ENCODE data around the gene KANSL3.
"Not testable (repeated sequence)": the region's sequence is repeated elsewhere in the genome, so short reads cannot be mapped to it uniquely, and the experiment has no call there.

The KANSL3 gene

GRCh38 chr2:96638144-96639121 lies at the start of gene KANSL3:
Gene KANSL3 (minus strand): TSS chr2:96638312. CDS start chr2:96637135, 1,177 bp downstream.
- peak; percentile 84 for DNase-seq

DNA sequence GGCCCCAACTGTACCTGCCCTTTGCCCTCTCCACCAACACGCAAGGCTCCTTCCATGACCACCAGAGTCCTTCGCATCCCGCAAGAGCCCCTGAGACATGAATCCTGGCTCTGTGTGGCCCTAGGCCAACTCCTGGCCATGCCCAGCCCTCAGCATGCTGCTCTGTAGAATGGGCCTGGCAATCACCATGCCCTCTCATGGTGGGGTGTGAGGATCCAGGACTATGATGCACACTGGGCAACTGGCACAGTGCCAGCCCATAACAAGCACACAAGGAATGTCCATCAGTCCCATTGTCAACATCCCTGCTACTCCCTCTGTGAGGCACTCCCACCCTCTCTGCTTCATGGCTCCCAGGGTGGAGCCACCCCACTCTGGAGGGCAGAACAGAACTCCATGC lies 49.2 kb upstream of the KANSL3 start:
- no peak for DNase-seq

GRCh38 chr2:96685577-96686459 lies 47.7 kb upstream of the KANSL3 start:
- no peak for DNase-seq

GRCh38 chr2:96684883-96685576 lies 46.9 kb upstream of the KANSL3 start:
- DNase-seq, result no peak

DNA sequence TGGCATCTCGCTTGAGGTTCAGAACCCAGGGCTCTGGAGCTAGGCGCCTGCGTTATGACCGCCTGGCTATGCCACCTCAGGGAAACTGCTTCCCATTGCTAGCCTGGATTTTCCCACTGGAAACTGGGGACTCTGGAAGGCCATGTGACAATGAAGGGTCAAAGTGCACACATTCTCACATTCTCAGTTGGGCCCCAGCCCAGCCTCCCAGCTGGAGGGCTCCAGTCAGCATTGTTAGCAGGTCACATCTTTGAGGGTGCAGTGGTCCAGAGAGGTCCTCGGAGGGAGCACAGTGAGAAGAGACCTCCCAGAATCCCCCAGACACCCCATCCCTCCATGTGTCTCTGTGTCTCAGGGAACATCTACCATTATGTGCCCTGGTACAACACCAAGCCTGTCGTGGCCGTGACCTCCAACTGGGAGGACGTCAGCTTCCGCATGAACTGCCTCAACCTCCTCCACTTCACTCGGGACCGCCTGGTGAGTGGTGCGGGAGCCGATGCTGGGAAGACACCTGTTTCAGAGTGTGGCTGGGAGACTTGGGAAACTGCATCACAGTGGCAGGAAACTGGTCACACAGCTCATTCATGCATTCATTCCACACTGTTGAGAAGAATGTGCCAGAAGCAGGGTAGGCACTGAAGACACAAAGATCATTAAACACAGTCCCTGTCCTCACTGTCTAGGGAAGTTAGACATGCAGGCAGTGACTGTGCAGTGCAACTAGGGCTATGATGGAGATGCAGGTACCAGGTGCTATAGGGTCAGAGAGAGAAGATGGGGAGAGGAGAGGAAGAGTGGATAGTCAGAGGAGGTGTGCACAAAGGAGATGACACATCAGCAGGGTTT lies 46.1 kb upstream of the KANSL3 start:
- DNase-seq, result no peak

DNA sequence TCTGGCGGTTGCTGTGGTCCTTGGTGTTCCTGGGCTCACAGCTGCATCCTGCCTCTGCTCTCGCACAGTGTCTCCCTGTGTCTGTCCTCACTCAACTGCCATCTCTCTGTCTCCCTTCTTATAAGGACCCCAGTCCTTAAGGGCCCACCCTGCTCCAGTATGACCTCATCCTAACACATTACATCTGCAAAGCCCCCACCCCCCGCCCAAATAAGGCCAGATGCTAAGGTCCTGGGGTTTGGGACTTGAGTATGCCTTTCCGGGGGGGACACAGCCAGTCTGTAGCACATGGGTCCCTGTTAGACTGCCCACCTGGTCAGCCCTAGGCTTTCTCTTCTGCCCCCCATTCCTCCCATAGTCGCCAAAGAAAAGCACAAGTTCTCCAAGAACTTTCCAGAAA lies 45.2 kb upstream of the KANSL3 start:
- no peak for DNase-seq

- DNase-seq, result no peak
Observed at GRCh38 chr2:96681540-96681939, 43.4 kb upstream of the KANSL3 start.

DNA sequence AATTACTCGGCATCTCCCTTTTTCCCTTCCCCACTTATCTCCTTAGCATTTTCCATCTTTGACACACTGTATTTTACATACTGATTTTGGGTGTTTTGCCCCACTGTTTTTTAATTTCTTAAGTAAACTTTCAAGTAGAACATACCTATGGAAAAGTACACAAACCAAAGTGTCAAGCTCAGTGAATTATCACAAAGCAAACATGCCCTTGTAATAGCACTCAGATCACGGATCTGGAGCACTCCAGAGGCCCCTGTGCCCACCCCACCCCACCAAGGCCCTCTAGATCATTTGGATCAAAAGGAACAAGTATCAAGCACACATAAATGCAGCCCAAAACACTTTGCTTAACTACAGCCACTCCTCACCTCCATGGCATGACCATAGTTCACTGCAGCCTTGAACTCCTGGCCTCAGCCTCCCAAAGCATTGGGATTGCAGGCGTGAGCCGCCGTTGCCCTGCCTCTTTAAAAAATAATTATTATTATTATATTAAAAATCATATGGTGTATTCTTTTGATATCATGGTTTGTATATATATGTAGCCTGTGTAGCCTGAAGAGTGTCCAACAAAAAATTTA lies 42.5 kb upstream of the KANSL3 start:
- no peak for DNase-seq

- DNase-seq, result no peak
Observed at GRCh38 chr2:96679848-96680247, 41.7 kb upstream of the KANSL3 start.

DNA sequence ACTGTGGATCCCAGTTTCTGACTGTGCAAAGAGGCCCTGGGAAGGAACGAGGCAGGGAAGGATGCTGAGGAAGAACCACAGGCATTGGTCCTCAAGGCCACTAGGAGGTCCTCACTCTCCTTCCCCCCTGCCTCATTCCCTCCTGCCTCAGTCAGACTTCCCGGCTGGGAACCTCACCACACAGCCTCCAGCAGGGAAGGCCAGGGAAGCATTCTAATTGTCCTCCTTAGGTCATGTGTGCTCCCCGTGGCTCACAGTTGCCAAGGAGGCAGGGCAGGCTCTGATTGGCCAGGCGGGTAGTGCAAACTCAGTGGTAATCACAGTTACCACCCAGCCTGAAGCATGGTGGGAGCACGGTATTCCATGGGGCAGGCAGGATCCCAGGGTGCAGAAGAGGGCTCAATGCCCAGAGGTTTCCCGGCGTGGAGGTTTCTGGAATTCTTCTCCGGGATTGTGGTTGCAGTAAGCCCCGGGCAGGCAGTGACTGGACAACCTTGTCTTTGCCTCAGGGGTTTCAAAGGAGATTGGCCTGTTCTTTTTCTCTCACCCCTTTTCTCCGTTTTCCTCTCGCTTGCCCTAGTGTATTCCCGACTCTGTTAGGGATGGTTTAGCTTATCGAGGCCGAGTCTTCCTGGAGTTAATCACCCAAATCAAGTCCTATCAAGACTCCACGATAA lies 31.6 kb upstream of the KANSL3 start:
- DNase-seq, result no peak

- DNase-seq, result no peak
Observed at GRCh38 chr2:96668771-96669170, 30.7 kb upstream of the KANSL3 start.

DNA sequence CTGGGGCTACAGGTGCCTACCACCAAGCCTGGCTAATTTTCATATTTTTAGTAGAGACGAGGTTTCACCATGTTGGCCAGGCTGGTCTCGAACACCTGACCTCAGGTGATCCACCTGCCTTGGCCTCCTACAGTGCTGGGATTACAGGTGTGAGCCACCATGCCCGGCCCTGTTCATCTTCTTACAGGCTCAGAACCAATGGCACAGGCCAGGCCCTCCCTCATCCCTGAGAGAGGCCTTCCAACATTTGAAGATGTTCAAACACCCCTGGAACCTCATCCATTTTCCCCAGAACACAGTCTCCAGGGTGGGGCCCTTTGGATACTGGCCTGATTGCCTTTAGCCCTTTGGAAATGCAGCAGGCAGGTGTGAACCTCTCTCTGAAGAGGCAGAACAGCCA lies 27.6 kb upstream of the KANSL3 start:
- not testable (repeated sequence) for DNase-seq

DNA sequence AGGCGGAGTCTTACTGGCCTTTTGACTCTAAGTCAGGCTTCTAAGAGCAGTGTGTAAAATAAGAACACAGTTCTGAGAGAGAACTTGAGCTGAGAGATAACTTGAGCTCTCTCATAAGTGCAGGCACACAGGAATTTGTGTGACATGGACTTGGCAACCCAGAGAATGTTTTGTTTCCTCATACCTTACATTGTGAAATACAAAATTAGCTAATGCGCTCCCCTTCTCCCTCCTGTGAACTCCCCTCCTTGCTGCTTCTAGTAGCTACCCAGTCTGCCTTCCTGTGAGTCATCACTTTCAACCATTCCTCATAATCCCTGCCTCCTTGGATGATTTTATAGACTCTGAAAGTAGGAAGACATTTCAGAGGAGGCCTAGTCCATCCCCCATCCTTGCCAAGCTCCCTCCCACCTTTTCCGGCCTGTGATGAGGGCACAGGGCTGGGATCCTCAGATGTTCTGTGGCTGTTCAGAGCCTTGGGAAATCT lies 27.0 kb upstream of the KANSL3 start:
- DNase-seq, result no peak

GRCh38 chr2:96664366-96664925 lies 26.3 kb upstream of the KANSL3 start:
- DNase-seq, result no peak

- DNase-seq, result no peak
Observed at GRCh38 chr2:96663829-96664228, 25.7 kb upstream of the KANSL3 start.

- no peak for DNase-seq
Observed at GRCh38 chr2:96663177-96663576, 25.1 kb upstream of the KANSL3 start.

DNA sequence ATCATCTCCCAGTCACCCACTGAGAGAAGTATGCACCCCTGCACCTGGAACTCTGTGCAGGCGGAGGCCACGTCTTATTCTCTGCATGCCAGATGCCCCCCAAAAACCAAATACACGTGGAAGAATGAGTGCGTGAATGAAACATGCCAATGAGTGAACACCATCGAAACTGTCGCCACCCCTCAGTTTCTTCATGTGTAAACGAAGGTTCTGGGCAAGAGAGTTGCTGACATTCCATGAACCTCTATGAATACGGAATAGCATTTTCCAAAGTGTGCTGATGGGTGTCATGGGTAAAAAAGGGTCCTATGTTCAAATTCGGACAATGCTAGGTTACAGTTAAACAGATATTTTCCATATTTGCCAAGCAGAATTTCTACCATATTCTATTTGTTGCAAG lies 24.2 kb upstream of the KANSL3 start:
- DNase-seq, result no peak

DNA sequence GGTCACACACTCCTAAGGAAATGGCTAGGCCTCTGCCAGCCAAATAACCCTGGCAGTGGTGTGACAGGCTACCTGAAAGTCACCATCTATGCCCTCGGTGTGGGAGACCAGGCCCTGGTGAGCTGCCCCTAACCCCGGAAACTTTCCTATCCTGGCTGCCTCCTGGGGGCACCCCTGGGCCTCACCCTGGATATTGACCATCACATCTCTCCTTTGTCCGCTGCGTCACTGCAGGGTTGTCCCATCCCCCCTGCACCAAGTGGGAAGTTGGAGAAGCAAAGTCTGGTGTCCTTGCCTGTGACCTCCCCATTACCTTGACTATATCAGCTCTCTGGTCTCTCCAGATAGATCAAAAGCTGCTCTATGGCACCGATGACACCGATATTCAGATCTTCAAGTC lies 23.2 kb upstream of the KANSL3 start:
- no peak for DNase-seq

DNA sequence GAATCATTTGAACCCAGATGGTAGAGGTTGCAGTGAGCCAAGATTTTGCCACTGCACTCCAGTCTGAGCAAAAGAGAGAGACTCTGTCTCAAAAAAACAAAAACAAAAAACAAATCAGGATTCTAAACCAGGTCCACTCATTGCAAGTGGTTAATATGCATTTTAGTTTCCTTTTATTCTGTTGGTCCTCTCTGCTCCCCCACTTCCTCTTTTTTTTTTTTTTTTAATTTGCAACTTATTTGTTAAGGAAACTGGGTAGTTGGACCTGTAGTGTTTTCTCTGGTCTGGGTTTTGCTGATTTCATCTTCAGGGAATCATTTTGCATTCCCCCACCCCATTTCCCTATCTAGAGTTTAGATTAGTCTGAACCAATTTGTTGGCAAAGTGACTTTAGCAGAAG lies 18.4 kb upstream of the KANSL3 start:
- DNase-seq, result no peak

DNA sequence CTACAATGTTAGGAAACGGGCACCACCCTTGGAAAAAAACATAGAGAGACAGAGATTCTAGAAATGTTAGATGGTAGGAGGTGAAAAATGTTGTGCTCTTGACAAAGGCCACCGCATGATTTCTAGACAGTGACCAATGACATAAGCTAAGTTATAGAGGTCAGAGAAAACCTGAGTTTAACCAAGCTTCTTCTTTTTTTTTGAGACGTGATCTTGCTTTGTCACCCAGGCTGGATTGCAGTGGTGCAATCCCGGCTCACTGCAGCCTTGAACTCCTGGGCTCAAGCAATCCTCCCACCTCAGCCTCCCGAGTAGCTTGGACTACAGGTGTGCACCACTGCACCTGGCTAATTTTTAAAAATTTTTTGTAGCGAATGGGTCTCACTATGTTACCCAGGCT lies 17.4 kb upstream of the KANSL3 start:
- DNase-seq, result no peak

- DNase-seq, result not testable (repeated sequence)
Observed at GRCh38 chr2:96654791-96655190, 16.7 kb upstream of the KANSL3 start.
